ENCODE measurements around the gene CASP7.
A peak's percentile ranks its signal among the peaks of the same experiment; 100 is the strongest.
"Not testable (repeated sequence)": the region's sequence is repeated elsewhere in the genome, so short reads cannot be mapped to it uniquely, and the experiment has no call there.

Gene CASP7

DNA sequence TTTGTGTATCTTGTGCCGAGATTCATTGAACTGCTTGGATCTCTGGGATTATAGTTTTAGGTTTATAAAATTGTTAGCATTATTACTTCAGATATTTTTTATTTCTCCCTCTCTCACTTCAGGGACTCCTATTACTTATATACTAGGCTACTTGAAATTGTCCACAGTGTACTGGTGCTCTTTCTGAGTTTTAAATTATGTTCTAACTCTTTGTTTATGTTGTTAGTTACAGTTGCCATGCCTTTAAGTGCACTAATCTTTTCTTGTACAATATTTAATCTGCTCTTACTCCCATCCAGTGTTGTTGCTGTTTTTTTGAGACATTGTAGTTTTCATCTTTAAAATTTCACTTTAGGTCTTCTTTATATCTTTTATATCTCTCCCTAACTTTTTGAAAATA is 84.9 kb downstream of the CASP7 start:
- FAIRE-seq = no peak
- TF ChIP-seq POLR2A (IDR thresholded peaks at IDR 0.05; ENCODE audit: low read depth, low read length) = no peak
- no peak for TF ChIP-seq TAF1 (IDR thresholded peaks at IDR 0.05; ENCODE audit: borderline replicate concordance, low read depth, low read length)
- TF ChIP-seq POLR2AphosphoS5 (IDR thresholded peaks at IDR 0.05; ENCODE audit: low read depth, low read length) = no peak
- DNase-seq (ENCODE audit: insufficient read length) = no peak

DNA sequence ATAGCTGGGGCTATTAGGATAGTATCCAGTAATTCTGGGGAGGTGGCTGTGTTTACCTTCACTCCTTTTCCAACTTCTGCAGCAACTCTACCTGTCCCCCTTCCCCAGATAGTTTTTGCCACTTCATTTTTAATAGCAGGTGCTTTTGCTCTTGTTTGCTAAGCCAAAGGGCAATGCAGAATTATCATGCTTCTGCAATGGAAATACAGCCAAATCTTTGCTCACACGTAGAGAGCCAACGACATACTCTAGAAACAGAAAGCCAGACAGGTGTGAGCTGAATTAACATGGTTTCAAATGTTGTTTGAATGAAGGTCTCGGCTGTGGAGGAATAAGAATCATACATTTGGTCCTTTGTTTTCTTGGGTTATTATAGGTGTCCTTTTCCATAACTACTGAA is 86.2 kb downstream of the CASP7 start:
- TF ChIP-seq POLR2AphosphoS5 (IDR thresholded peaks at IDR 0.05; ENCODE audit: low read depth, low read length) (no peak), TAF1 (IDR thresholded peaks at IDR 0.05; ENCODE audit: borderline replicate concordance, low read depth, low read length) (no peak), POLR2A (IDR thresholded peaks at IDR 0.05; ENCODE audit: low read depth, low read length) (no peak)
- FAIRE-seq (peak; percentile 30), DNase-seq (ENCODE audit: insufficient read length) (no peak)

DNA sequence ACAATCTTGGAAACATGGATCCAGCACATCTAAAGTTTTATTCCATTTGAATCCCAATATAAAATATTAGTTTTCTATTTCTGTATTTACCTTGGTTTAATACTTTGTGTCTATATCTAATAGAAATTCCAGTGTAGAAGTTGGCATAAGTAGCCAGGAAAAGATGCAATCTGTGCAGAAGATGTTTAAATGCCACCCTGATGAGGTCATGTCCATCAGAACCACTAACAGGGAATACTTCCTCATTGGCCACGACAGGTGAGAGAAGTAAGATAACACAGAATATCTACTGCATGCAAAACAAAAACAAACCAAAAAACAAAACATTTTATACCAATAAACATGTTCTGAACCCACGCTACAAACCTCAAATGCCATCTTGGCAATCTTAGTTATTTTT is 87.5 kb downstream of the CASP7 start:
- TF ChIP-seq POLR2A (IDR thresholded peaks at IDR 0.05; ENCODE audit: low read depth, low read length) (no peak), TAF1 (IDR thresholded peaks at IDR 0.05; ENCODE audit: borderline replicate concordance, low read depth, low read length) (no peak), POLR2AphosphoS5 (IDR thresholded peaks at IDR 0.05; ENCODE audit: low read depth, low read length) (no peak)
- FAIRE-seq (peak; percentile 60), DNase-seq (ENCODE audit: insufficient read length) (no peak)

DNA sequence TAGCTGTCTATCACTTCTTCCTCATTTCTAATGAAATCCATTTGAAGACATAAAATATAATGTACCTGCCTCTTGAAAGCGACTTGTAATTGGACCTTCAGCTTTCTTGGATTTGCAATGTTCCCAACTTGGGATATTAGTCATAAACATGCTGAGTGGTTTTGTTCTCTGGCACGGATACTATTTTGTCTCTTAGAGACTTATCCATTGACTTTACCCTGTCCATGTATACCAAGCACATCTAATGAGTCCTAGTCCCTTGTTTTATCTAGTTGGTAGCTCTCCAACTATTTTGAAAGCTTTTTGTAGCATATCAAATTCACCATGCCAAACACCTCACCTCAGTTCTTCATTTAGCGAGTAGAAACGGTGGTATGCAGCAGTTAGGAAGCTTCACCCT is 90.6 kb downstream of the CASP7 start:
- FAIRE-seq = no peak
- TF ChIP-seq TAF1 (IDR thresholded peaks at IDR 0.05; ENCODE audit: borderline replicate concordance, low read depth, low read length) = no peak
- TF ChIP-seq POLR2AphosphoS5 (IDR thresholded peaks at IDR 0.05; ENCODE audit: low read depth, low read length) = no peak

DNA sequence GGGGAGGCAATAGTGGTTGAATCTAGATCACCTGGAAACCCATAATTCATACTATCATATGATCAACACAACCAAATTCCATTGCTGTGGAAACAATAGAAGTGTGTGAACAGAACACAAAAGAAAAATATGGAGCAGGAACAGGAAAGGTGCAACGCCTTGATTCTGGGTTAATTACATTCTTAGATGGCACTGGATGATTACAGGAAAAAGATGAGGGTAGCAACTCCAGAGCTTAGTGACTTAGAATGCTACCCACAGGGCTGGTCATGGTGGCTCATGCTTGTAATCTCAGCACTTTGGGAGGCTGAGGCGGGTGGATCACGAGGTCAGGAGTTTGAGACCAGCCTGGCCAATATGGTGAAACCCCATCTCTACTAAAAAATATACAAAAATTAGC is 91.4 kb downstream of the CASP7 start:
- not testable (repeated sequence) for FAIRE-seq; DNase-seq (ENCODE audit: insufficient read length)

More for the DNA sequence above, 90.6 kb downstream of the CASP7 start:
- DNase-seq (ENCODE audit: insufficient read length) = no peak

DNA sequence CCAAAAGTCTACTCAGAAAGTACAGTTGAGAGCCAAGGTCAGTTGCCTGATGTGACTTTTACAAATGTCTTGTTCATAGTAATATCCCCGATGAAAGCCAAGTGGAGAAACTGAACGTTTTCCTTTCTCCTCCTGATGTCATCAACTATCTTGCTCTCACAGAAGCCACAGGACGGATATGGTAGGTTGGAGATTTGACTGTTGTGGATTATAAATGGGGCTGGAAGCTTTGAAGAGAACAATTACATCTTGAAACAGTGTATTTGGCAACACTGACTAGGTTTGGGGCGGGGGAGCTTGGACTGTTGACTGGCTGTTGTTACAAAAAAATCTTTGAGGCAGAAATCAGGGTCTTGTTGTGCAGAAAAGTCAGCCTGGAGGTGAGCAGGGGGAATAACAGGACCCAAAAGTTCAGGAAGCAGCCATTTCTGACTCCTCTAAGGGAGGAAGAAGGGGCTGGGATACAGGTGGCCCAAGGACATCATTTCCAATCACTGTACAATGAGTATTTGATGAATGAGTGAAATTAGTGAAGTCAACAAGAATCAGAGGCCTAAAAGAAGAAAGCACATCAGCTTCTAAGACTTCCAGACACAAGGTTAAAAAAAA is 96.1 kb downstream of the CASP7 start:
- DNase-seq (ENCODE audit: insufficient read length) (no peak), FAIRE-seq (no peak)
- TF ChIP-seq POLR2AphosphoS5 (IDR thresholded peaks at IDR 0.05; ENCODE audit: low read depth, low read length) = no peak
- TF ChIP-seq TAF1 (IDR thresholded peaks at IDR 0.05; ENCODE audit: borderline replicate concordance, low read depth, low read length) = no peak
- no peak for TF ChIP-seq POLR2A (IDR thresholded peaks at IDR 0.05; ENCODE audit: low read depth, low read length)

DNA sequence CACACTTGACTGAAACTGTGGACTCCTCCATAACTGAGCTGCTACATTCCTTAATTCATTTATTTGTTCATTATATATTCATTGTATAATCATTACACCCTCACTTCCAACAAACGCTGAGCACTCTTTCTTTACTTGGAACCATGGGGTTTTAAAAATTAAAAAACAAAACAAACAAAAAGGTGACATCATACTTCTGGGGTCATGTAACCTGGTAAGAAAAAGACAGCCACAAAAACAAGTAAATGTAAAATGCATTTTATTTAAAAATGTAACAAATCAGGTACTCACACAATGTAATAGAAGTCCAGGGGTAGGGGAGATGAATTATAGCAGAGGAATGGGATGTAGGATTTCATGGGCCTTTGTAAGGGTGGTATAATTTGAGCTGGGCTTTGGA is 96.8 kb downstream of the CASP7 start:
- DNase-seq (ENCODE audit: insufficient read length) = no peak
- no peak for FAIRE-seq
- TF ChIP-seq POLR2AphosphoS5 (IDR thresholded peaks at IDR 0.05; ENCODE audit: low read depth, low read length) (no peak), POLR2A (IDR thresholded peaks at IDR 0.05; ENCODE audit: low read depth, low read length) (no peak), TAF1 (IDR thresholded peaks at IDR 0.05; ENCODE audit: borderline replicate concordance, low read depth, low read length) (no peak)
